Tibial artery (tissue), 4 donors: ENCODE measurements around the gene KLK8.

Source experiments
- DNase-seq, 2 donors: peaks; one replicate each; pipeline ENCODE4 v3.0.0-alpha.2; 2019
- H3K27ac ChIP-seq, 2 donors: fragments of 200-600 bp; sonication (generic) in 1 of 2; 1 replicate in 1 of 2; 2 replicates in 1 of 2; pipeline ENCODE4 v1.5.1; 2018 to 2019; ENCODE audit warnings: mild to moderate bottlenecking in 1 of 2
- H3K27me3 ChIP-seq, 2 donors: fragments of 200-600 bp; sonication (generic) in 1 of 2; one replicate each; pipeline versions ENCODE4 v1.5.1 to v1.6.0; 2016 to 2019
- H3K36me3 ChIP-seq, 3 donors: fragments of 200-600 bp; sonication (generic) in 2 of 3; one replicate each; pipeline ENCODE4 v1.5.1; 2016 to 2019; ENCODE audit warnings: mild to moderate bottlenecking in 2 of 3
- H3K4me1 ChIP-seq, 4 donors: fragments of 200-600 bp; sonication (generic) in 2 of 4; 1 replicate in 3 of 4; 2 replicates in 1 of 4; pipeline ENCODE4 v1.5.1; 2016 to 2019
- H3K4me3 ChIP-seq, 2 donors: fragments of 200-600 bp; sonication (generic) in 1 of 2; 1 replicate in 1 of 2; 2 replicates in 1 of 2; pipeline ENCODE4 v1.5.1; 2018 to 2019; ENCODE audit warnings: mild to moderate bottlenecking in 2 of 2
- H3K9me3 ChIP-seq, 3 donors: fragments of 200-600 bp; sonication (generic) in 1 of 3; one replicate each; pipeline ENCODE4 v1.5.1; 2016 to 2019
- intact Hi-C: fragments of 100-400 bp; cut with DNase I; formaldehyde crosslinking; loops from one replicate; pipeline ENCODE4 v1.15.0; 2023; ENCODE audit warnings: low total_unique reads
- TF ChIP-seq, protein P1 (sequence below), 2 experiments: fragments of 200-600 bp in 1 of 2; fragments of 450-650 bp in 1 of 2; IDR thresholded peaks; one replicate each; pipeline ENCODE4 v1.5.1; 2017 to 2019; ENCODE audit warnings: antibody characterized with exemption in 2 of 2, mild to moderate bottlenecking in 1 of 2, moderate library complexity in 1 of 2

KLK8 gene

DNA sequence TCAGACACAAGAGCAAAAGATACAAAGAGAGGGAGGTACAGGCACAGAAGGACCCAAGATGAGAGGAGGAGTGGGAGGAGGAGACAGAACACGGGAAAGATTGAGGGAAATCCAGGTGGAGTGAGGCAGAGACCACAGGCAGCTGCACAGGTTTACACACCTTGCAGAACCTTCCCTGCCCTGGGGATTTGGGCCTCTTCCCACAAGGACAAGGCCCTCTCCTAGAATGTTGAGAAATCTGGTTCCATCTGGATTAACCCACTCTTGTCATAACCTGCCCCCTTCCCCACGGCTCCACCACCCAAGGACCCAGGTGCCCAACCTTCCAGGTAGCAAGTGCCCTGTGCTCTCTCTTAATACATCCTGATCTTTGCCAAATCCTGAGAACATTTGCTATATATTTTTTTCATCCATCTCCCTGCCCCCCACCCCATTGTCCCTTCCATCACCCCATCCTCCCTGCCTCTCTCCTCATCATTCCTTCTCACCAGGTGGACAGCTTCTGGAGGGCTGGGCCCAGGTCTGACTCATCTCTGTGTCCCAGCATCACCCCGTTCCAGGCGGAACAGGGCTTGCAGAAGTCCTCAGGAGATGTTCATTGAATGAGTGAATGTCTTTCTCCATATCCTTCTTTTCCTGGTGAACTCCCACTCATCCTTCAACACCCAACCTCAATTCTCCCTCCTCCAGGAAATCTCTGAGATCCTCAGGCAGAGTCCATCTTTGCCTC is 8.8 kb upstream of the KLK8 start:
- H3K27ac ChIP-seq: no peak overlapping the region
- no peaks in the 10 kb centered on the region for H3K4me1 ChIP-seq
- DNase-seq: no peak
- intact Hi-C loops: no loop called here
- no peak overlapping the region for H3K4me3 ChIP-seq
- peaks cover 0 to 33% of the 10 kb centered on the region in 2 donors for H3K27me3 ChIP-seq
- TF ChIP-seq, protein P1, sequence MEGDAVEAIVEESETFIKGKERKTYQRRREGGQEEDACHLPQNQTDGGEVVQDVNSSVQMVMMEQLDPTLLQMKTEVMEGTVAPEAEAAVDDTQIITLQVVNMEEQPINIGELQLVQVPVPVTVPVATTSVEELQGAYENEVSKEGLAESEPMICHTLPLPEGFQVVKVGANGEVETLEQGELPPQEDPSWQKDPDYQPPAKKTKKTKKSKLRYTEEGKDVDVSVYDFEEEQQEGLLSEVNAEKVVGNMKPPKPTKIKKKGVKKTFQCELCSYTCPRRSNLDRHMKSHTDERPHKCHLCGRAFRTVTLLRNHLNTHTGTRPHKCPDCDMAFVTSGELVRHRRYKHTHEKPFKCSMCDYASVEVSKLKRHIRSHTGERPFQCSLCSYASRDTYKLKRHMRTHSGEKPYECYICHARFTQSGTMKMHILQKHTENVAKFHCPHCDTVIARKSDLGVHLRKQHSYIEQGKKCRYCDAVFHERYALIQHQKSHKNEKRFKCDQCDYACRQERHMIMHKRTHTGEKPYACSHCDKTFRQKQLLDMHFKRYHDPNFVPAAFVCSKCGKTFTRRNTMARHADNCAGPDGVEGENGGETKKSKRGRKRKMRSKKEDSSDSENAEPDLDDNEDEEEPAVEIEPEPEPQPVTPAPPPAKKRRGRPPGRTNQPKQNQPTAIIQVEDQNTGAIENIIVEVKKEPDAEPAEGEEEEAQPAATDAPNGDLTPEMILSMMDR (IDR thresholded peaks at IDR 0.05): no peak
- no peaks in the 10 kb centered on the region for H3K9me3 ChIP-seq
- H3K36me3 ChIP-seq: no peaks in the 10 kb centered on the region

DNA sequence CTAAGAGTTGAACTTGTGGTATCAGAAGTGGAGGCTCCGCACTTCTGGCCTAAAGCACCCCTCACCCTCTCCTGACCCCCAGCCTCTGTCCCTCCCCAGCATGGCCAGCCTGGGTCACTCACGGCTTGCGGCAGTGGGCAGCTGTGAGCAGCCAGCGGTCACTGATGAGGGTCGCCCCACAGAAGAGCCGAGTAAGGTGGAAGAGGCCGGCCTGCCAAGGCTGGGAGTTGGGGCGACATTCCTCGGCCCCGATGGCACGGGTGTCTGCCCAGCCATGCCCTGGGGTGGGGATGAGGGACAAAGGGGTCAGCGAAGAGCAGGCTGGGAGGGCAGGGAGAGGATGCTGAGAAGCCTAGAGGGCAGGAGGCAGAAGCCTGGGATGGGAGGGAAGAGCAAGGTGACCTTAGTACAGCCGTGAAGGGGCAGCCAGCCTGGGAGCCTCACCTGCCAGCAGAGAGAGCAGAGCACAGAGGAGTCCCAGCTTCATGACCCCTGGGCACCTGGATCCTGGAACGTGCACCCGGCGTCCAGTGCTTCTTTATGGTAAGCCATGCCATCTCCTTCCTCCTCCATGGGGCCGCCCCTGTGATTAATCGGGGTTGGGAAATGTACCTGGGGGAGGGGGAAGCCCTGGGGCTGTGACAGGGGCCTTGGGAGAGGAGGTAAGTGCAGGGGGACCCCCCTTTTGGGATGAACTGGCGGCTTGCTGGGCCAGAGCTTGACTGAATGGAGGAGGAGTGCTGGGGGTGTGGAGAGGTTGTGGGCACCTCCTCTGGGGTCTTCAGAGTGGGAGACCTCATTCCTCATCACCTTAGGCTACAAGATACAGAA is 7.9 kb upstream of the KLK8 start:
- TF ChIP-seq, protein P1 (IDR thresholded peaks at IDR 0.05): no peak
- Histone ChIP-seq H3K9me3 (no peaks in the 10 kb centered on the region), H3K4me3 (no peak overlapping the region), H3K36me3 (no peaks in the 10 kb centered on the region), H3K27ac (no peak overlapping the region), H3K27me3 (peaks cover 0 to 23% of the 10 kb centered on the region in 2 donors), H3K4me1 (no peaks in the 10 kb centered on the region)
- intact Hi-C loops: no loop called here
- no peak for DNase-seq

GRCh38 chr19:51007488-51007887 is 6.1 kb upstream of the KLK8 start:
- Histone ChIP-seq H3K9me3 (no peaks in the 10 kb centered on the region), H3K27me3 (peaks cover 0 to 33% of the 10 kb centered on the region in 2 donors)
- intact Hi-C loops: no loop called here

GRCh38 chr19:51006406-51006805 is 5.0 kb upstream of the KLK8 start:
- DNase-seq: no peak
- Histone ChIP-seq H3K9me3 (no peaks in the 10 kb centered on the region), H3K4me1 (peaks cover 0 to 11% (median 0%) of the 10 kb centered on the region in 4 donors), H3K36me3 (no peaks in the 10 kb centered on the region), H3K4me3 (no peak overlapping the region), H3K27me3 (peaks cover 0 to 43% of the 10 kb centered on the region in 2 donors), H3K27ac (no peak overlapping the region)
- intact Hi-C loops: no loop called here
- TF ChIP-seq, protein P1 (IDR thresholded peaks at IDR 0.05): no peak

More at GRCh38 chr19:51007488-51007887, 6.1 kb upstream of the KLK8 start:
- DNase-seq: no peak
- Histone ChIP-seq H3K36me3 (no peaks in the 10 kb centered on the region), H3K4me3 (no peak overlapping the region), H3K4me1 (peaks cover 0 to 2% (median 0%) of the 10 kb centered on the region in 4 donors), H3K27ac (no peak overlapping the region)
- TF ChIP-seq, protein P1 (IDR thresholded peaks at IDR 0.05): no peak

GRCh38 chr19:51005248-51005647 is 3.8 kb upstream of the KLK8 start:
- peaks cover 0 to 48% of the 10 kb centered on the region in 2 donors for H3K27me3 ChIP-seq
- intact Hi-C loops: no loop called here
- TF ChIP-seq, protein P1 (IDR thresholded peaks at IDR 0.05): no peak

More at GRCh38 chr19:51005248-51005647, 3.8 kb upstream of the KLK8 start:
- Histone ChIP-seq H3K4me3 (no peak overlapping the region), H3K36me3 (no peaks in the 10 kb centered on the region), H3K4me1 (peaks cover 0 to 11% (median 0%) of the 10 kb centered on the region in 4 donors), H3K27ac (no peak overlapping the region), H3K9me3 (no peaks in the 10 kb centered on the region)
- no peak for DNase-seq
